Tibial nerve (tissue), 4 donors: Measurements from ENCODE around the gene ABCA10. TPM values are rescaled to one million over a fixed set of nuclear protein-coding genes. Genes with fewer than 3 reads are reported as not detected.

Experiments used
- DNase-seq, 2 donors: peaks; one replicate each; pipeline ENCODE4 v3.0.0-alpha.2; 2019; ENCODE audit warnings: low spot score in 2 of 2
- H3K27ac ChIP-seq, 4 donors: fragments of 200-600 bp; sonication (generic) in 3 of 4; one replicate each; pipeline ENCODE4 v1.5.1; 2017 to 2019; ENCODE audit warnings: mild to moderate bottlenecking in 1 of 4
- H3K27me3 ChIP-seq, 2 donors: fragments of 200-600 bp; sonication (generic) in 1 of 2; one replicate each; pipeline versions ENCODE4 v1.5.1 to v1.6.0; 2017 to 2019
- H3K36me3 ChIP-seq, 3 donors: fragments of 200-600 bp; sonication (generic); one replicate each; pipeline ENCODE4 v1.5.1; 2018 to 2019
- H3K4me1 ChIP-seq, 4 donors: fragments of 200-600 bp; sonication (generic) in 3 of 4; one replicate each; pipeline ENCODE4 v1.5.1; 2017 to 2019
- H3K4me3 ChIP-seq, 4 donors: fragments of 200-600 bp; sonication (generic) in 3 of 4; one replicate each; pipeline ENCODE4 v1.5.1; 2017 to 2019; ENCODE audit warnings: mild to moderate bottlenecking in 1 of 4, moderate library complexity in 1 of 4
- H3K9me3 ChIP-seq, 4 donors: fragments of 200-600 bp; sonication (generic) in 3 of 4; one replicate each; pipeline ENCODE4 v1.5.1; 2017 to 2019
- EP300 ChIP-seq, 2 donors: sonication (generic); formaldehyde crosslinking; IDR thresholded peaks; one replicate each; pipeline ENCODE4 v1.6.1; 2017; ENCODE audit warnings: antibody characterized with exemption in 2 of 2, mild to moderate bottlenecking in 1 of 2
- POLR2A ChIP-seq, 2 donors: fragments of 450-650 bp; IDR thresholded peaks; one replicate each; pipeline ENCODE4 v1.6.1; 2017; ENCODE audit warnings: antibody characterized with exemption in 2 of 2, mild to moderate bottlenecking in 2 of 2, moderate library complexity in 2 of 2
- WGBS, 2 donors: methylation state at CpG; one replicate each; pipeline ENCODE4 v1.1.5; 2018; 5-methylcytosine and 5-hydroxymethylcytosine counted together
- total RNA-seq, 4 donors: library from RNA; depleted of rRNA; stranded (reverse); fragments of >200 nt; gene quantifications; one replicate each; pipeline ENCODE4 v1.1.0, GENCODE V29; 2016
- TF ChIP-seq, protein P1 (sequence below), 5 experiments: fragments of 200-600 bp in 3 of 5; fragments of 450-650 bp in 2 of 5; sonication (generic) in 3 of 5; IDR thresholded peaks; one replicate each; pipeline ENCODE4 v1.5.1; 2016 to 2019; ENCODE audit warnings: antibody characterized with exemption in 5 of 5, mild to moderate bottlenecking in 3 of 5, moderate library complexity in 2 of 5

The ABCA10 gene
- total RNA-seq, 4 donors from 2014 or later = 61.0 to 110 (median 89.9) TPM

DNA sequence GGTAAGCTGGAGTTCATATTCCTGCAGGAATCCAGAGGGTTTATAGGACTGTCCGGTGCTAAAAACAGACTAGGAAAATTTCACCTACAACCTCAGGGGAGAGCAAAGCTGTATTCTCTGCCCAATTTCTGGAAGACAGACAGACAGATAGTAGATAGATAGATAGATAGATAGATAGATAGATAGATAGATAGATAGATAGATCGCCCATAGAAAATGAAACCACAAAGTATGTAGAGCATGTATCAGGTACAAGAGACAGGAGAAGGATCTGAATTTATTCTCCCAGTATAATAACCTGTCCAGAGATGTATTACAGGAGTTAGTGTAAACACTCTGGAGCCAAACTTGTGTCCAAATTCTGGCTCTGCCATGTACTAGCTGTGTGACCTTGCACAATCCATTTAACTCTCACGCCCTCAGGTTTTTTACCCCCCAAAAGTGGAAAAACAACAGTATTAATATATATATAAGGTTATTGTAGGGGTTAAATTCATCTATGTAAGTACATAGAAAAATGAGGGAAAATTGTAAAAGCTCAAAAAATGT lies 84.9 kb downstream of the ABCA10 start:
- no peak for TF ChIP-seq POLR2A (IDR thresholded peaks at IDR 0.05)
- TF ChIP-seq EP300 (IDR thresholded peaks at IDR 0.05) = no peak
- TF ChIP-seq, protein P1, sequence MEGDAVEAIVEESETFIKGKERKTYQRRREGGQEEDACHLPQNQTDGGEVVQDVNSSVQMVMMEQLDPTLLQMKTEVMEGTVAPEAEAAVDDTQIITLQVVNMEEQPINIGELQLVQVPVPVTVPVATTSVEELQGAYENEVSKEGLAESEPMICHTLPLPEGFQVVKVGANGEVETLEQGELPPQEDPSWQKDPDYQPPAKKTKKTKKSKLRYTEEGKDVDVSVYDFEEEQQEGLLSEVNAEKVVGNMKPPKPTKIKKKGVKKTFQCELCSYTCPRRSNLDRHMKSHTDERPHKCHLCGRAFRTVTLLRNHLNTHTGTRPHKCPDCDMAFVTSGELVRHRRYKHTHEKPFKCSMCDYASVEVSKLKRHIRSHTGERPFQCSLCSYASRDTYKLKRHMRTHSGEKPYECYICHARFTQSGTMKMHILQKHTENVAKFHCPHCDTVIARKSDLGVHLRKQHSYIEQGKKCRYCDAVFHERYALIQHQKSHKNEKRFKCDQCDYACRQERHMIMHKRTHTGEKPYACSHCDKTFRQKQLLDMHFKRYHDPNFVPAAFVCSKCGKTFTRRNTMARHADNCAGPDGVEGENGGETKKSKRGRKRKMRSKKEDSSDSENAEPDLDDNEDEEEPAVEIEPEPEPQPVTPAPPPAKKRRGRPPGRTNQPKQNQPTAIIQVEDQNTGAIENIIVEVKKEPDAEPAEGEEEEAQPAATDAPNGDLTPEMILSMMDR (IDR thresholded peaks at IDR 0.05) = no peak
- 89% methylated on average over 3 of the region's 3 CpGs for WGBS, 2 donors
- no peak for DNase-seq
- Histone ChIP-seq H3K27me3 (no peaks in the 10 kb centered on the region), H3K4me1 (peaks cover 0 to 32% (median 6%) of the 10 kb centered on the region in 4 donors), H3K9me3 (no peaks in the 10 kb centered on the region), H3K27ac (peak overlapping the region in 3 of 4 donors; percentile 41 to 86 (median 65)), H3K4me3 (no peak overlapping the region), H3K36me3 (peaks cover 0 to 13% (median 0%) of the 10 kb centered on the region in 3 donors)

DNA sequence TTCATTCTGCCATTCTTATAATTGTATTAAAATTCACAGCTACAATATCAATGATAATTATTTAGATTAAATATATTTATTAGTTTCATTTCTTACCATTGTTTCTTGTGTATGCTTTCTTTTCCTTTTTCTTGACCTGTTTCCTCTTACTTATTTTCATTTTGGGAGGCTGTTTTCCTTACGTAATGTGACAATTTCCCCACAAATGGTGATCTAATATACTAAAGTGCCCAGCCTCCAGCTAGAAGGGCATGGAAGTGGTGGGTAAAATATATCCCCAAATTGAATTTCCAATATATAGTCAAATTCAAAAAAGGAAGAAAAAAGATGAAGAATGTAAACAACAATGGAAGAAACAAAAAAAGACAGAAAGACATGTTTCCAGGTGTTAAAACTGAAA lies 85.5 kb downstream of the ABCA10 start:
- no peak for DNase-seq
- Histone ChIP-seq H3K27me3 (no peaks in the 10 kb centered on the region), H3K4me1 (peaks cover 0 to 32% (median 6%) of the 10 kb centered on the region in 4 donors), H3K4me3 (no peak overlapping the region), H3K27ac (peak overlapping the region; percentile 34 to 86 (median 54)), H3K36me3 (peaks cover 0 to 12% (median 0%) of the 10 kb centered on the region in 3 donors), H3K9me3 (peaks cover 0 to 1% (median 0%) of the 10 kb centered on the region in 4 donors)
- TF ChIP-seq POLR2A (IDR thresholded peaks at IDR 0.05) (no peak), EP300 (IDR thresholded peaks at IDR 0.05) (no peak)
- TF ChIP-seq, protein P1 (IDR thresholded peaks at IDR 0.05) = no peak
- WGBS, 2 donors = 63 to 85% methylated on average over 1 of the region's 1 CpG

DNA sequence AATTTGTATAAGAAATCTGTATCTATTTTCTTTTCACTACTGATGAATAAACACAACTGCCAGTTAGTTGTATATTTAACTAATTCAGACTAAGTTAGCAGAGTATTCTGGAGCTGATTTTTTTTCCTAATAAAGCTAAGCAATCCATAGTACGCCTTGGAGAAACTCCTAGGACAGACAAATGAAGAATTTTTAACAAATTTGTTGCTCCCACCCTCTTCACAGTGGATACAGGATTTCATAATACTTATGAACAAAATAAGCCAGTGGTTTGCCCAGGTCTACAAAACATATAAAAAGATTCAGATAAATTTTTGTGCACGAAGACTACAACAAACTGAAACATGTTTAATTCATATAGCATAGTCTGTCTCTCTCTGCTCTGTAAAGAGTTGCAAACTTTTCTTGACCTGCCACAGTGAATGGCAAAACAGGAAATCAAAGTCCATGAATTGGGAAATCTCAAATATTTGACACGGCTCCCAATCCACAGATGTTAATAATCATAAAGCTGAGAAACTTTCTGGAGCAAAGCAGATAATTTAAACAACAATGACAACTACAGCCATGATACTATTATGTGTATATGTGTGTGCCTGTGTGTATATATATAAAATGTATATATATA lies 86.3 kb downstream of the ABCA10 start:
- Histone ChIP-seq H3K36me3 (peaks cover 0 to 15% (median under 1%) of the 10 kb centered on the region in 3 donors), H3K27ac (peak overlapping the region; percentile 19 to 86 (median 57)), H3K4me3 (peak overlapping the region in 3 of 4 donors; percentile 27 to 53 (median 48)), H3K4me1 (peaks cover 0 to 32% (median 6%) of the 10 kb centered on the region in 4 donors), H3K9me3 (peaks cover 0 to 10% (median 3%) of the 10 kb centered on the region in 4 donors), H3K27me3 (no peaks in the 10 kb centered on the region)
- DNase-seq = peak in 1 of 2 donors; percentile 54
- peak in 1 of 2 donors; percentile 67 for TF ChIP-seq EP300 (IDR thresholded peaks at IDR 0.05)
- TF ChIP-seq, protein P1 (IDR thresholded peaks at IDR 0.05) = no peak
- no peak for TF ChIP-seq POLR2A (IDR thresholded peaks at IDR 0.05)
- 21 to 24% methylated on average over 3 of the region's 3 CpGs for WGBS, 2 donors

DNA sequence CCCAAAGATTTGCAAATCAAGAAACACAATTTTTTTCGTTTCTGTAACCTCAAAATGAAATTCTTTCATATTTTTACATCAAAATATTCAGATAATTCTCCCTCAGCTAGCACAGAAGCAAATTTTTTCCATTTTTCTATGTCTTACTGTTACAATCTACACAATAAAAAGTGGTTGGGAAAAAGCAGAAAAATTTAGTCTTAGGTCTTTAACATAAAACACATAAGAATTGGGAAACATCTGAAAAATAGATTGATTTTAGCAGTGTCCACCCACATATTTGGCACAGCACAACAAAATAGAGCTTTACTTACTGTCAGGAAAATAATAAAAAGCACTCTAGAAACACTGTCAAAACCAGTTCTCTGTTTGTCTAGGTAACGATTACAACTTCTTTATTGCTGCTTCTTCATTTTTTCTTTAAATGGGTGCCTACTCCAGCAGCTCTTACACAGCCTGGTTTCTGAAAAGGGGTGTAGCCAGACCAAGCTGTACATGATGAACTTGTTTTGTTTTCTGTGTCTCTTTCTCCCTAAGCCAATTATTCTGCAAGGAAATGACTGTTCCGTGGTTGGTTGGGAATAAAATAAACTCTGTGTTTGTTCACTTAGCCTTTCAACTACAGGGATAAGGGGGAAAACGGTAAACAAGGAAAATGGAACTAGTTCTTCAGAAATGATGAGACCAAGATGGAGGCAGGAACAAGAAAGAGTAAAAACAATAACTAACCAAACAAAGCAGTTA lies 87.0 kb downstream of the ABCA10 start, which contains the start of gene ABCA6:
TSS of gene ABCA6 (minus strand) at position 465 of the 744 bp plus-strand sequence. CDS start 1,192 bp downstream, outside the sequence.
- peak within 1 kb of the TSS; percentile 10 to 53 (median 38) for H3K4me3 ChIP-seq
- WGBS, 2 donors = 12% methylated on average over 4 of the region's 4 CpGs
- TF ChIP-seq, protein P1 (IDR thresholded peaks at IDR 0.05) = no peak
- TF ChIP-seq EP300 (IDR thresholded peaks at IDR 0.05) = peak in 1 of 2 donors; percentile 81
- peak in 1 of 2 donors; percentile 12 for TF ChIP-seq POLR2A (IDR thresholded peaks at IDR 0.05)
- H3K4me1 ChIP-seq = peaks cover 0 to 32% (median 6%) of the 10 kb centered on the region in 4 donors
- H3K36me3 ChIP-seq = peaks cover 0 to 20% (median 4%) of the 10 kb centered on the region in 3 donors
- no peaks in the 10 kb centered on the region for H3K27me3 ChIP-seq
- peak in 1 of 2 donors; percentile 37 for DNase-seq
- peak within 1 kb of the TSS; percentile 41 to 86 (median 57) for H3K27ac ChIP-seq
- H3K9me3 ChIP-seq = peaks cover 0 to 17% (median 6%) of the 10 kb centered on the region in 4 donors
